Heart left ventricle (tissue), 16 donors: Measurements from ENCODE around the gene RNPS1. TPM values are rescaled to one million over a fixed set of nuclear protein-coding genes. Genes with fewer than 3 reads are reported as not detected.

Source experiments
- ATAC-seq, 4 donors: fragments of 200-7000 bp; cut with Tn5 transposase; one replicate each; pipeline ENCODE4 v1.9.1; 2020 to 2022; ENCODE audit warnings: moderate library complexity in 4 of 4, mild to moderate bottlenecking in 3 of 4, moderate number of reproducible peaks in 1 of 4
- DNase-seq, 5 donors: peaks; one replicate each; pipeline ENCODE4 v3.0.0-alpha.2; 2020
- H3K27ac ChIP-seq, 12 donors: fragments of 200-600 bp; sonication (generic) in 4 of 12; one replicate each; pipeline versions ENCODE4 v1.5.0 to v1.8.0; 2016 to 2022; ENCODE audit warnings: mild to moderate bottlenecking in 2 of 12
- H3K27me3 ChIP-seq, 9 donors: fragments of 200-600 bp; sonication (generic) in 2 of 9; one replicate each; pipeline versions ENCODE4 v1.5.1 to v1.8.0; 2016 to 2022; ENCODE audit warnings: mild to moderate bottlenecking in 3 of 9
- H3K36me3 ChIP-seq, 9 donors: fragments of 200-600 bp; sonication (generic) in 2 of 9; one replicate each; pipeline versions ENCODE4 v1.5.0 to v1.8.0; 2018 to 2022; ENCODE audit warnings: mild to moderate bottlenecking in 2 of 9
- H3K4me1 ChIP-seq, 12 donors: fragments of 200-600 bp; sonication (generic) in 4 of 12; one replicate each; pipeline versions ENCODE4 v1.5.0 to v1.8.0; 2016 to 2022; ENCODE audit warnings: mild to moderate bottlenecking in 3 of 12
- H3K4me3 ChIP-seq, 12 donors: fragments of 200-600 bp; sonication (generic) in 4 of 12; one replicate each; pipeline versions ENCODE4 v1.5.0 to v1.8.0; 2017 to 2022; ENCODE audit warnings: mild to moderate bottlenecking in 9 of 12, moderate library complexity in 4 of 12
- H3K9me3 ChIP-seq, 12 donors: fragments of 200-600 bp; sonication (generic) in 4 of 12; one replicate each; pipeline versions ENCODE4 v1.5.0 to v1.8.0; 2016 to 2022; ENCODE audit warnings: mild to moderate bottlenecking in 1 of 12
- CTCF ChIP-seq, 12 donors: fragments of 200-600 bp; sonication (generic) in 4 of 12; IDR thresholded peaks; one replicate each; pipeline versions ENCODE4 v1.5.0 to v1.8.0; 2018 to 2022; ENCODE audit warnings: antibody characterized with exemption in 12 of 12, mild to moderate bottlenecking in 5 of 12
- POLR2A ChIP-seq, 2 donors: fragments of 450-650 bp; IDR thresholded peaks; one replicate each; pipeline ENCODE4 v1.6.1; 2017; ENCODE audit warnings: antibody characterized with exemption in 2 of 2, mild to moderate bottlenecking in 2 of 2, moderate library complexity in 2 of 2
- WGBS, 4 donors: extraction: QIAGEN DNeasy Blood & Tissue Kit in 2 of 4; methylation state at CpG; one replicate each; pipeline versions ENCODE4 v1.1.5 to v1.1.7; 2013 to 2018; 5-methylcytosine and 5-hydroxymethylcytosine counted together
- intact Hi-C, 10 donors: fragments of 100-400 bp; cut with DNase I; formaldehyde crosslinking; loops; one replicate each; pipeline versions ENCODE4 v1.11.1 to v1.14.2; 2022
- polyA plus RNA-seq, 2 donors: library from polyadenylated mRNA; stranded (reverse); fragments of 200-250 nt; gene quantifications; one replicate each; pipeline ENCODE4 v1.2.3, GENCODE V29; 2013
- total RNA-seq, 9 donors: library from RNA; depleted of rRNA in 2 of 9; stranded (reverse); fragments of >200 nt in 2 of 9; fragmentation: NEBNext Ultra II Directional in 3 of 9; extraction: Animal tissue kit (Norgen Biotek cat#: 25700) in 3 of 9; gene quantifications; one replicate each; pipeline versions ENCODE4 v1.1.0 to v1.2.4, GENCODE V29; 2016 to 2023
- donor health status: ischemic (EF 13 %, LVEDD 7.1; RV severe dilation, severe dysfunction).
- donor health status: healthy with polysubstance abuse.
- donor health status: DM: no; HTN: yes; CAD: no.
- donor health status: DM: no; HTN: no; CAD: no.
- donor health status: ischemic (EF 25% LVEDD 6.9; RV normal size, moderate dysfunction).
- donor health status: ischemic (EF 25% LVEDD 5.7; RV mildly dilated, moderate dysfunction).
- donor health status: healthy.
- donor health status: DM: yes; HTN: yes; CAD: no.
- donor health status: ischemic (EF 35%, LVEDD 5.7; RV mildly dilated, moderate dysfunction).
- donor health status: nonischemic (EF 11% LVEDD 7.7; RV severe dilation, severe dysfunction).
- donor health status: DM: yes; HTN: yes; CAD: no.
- donor health status: PGD.
- donor health status: ischemic (EF 29% LVEDD 5.4; RV normal size, mild dysfunction).
- donor health status: nonischemic (EF 23%, LVEDD 6.1; RV moderate dilation, normal function).

Gene RNPS1
- total and polyA plus RNA-seq, 11 donors: 73.9 to 193 (median 120) TPM

GRCh38 chr16:2238838-2239675 lies 28.9 kb downstream of the RNPS1 start:
- DNase-seq: no peak
- peaks cover 3 to 64% (median 50%) of the 10 kb centered on the region in 9 donors for H3K36me3 ChIP-seq
- peaks cover 0 to 24% (median 6%) of the 10 kb centered on the region in 9 donors for H3K27me3 ChIP-seq
- no peak overlapping the region for H3K27ac ChIP-seq
- ATAC-seq: peak in 2 of 4 donors; percentile 1 to 5
- WGBS, 4 donors: 67 to 80% (median 76%) methylated on average over 11 to 15 of the region's 15 CpGs
- no peak overlapping the region for H3K4me3 ChIP-seq
- H3K4me1 ChIP-seq: peaks cover 0 to 31% (median 23%) of the 10 kb centered on the region in 12 donors
- no peaks in the 10 kb centered on the region for H3K9me3 ChIP-seq
- intact Hi-C loops: no loop called here
- TF ChIP-seq CTCF (IDR thresholded peaks at IDR 0.05) (no peak), POLR2A (IDR thresholded peaks at IDR 0.05) (no peak)

GRCh38 chr16:2238150-2238837 lies 29.6 kb downstream of the RNPS1 start:
- peaks cover 0 to 24% (median 6%) of the 10 kb centered on the region in 9 donors for H3K27me3 ChIP-seq
- ATAC-seq: peak in 3 of 4 donors; percentile 19 to 40 (median 22)

GRCh38 chr16:2237493-2238149 lies 30.3 kb downstream of the RNPS1 start:
- whole genome bisulfite sequencing, 4 donors: 6 to 25% (median 11%) methylated on average over 27 to 65 of the region's 65 CpGs
- H3K27me3 ChIP-seq: peaks cover 0 to 24% (median 6%) of the 10 kb centered on the region in 9 donors
- peak overlapping the region in 7 of 12 donors; percentile 1 to 48 (median 38) for H3K4me3 ChIP-seq
- H3K4me1 ChIP-seq: peaks cover 0 to 31% (median 23%) of the 10 kb centered on the region in 12 donors
- no peaks in the 10 kb centered on the region for H3K9me3 ChIP-seq
- TF ChIP-seq POLR2A (IDR thresholded peaks at IDR 0.05) (no peak), CTCF (IDR thresholded peaks at IDR 0.05) (no peak)
- peak in 3 of 4 donors; percentile 15 to 32 (median 17) for ATAC-seq
- no peak overlapping the region for H3K27ac ChIP-seq
- peaks cover 3 to 62% (median 51%) of the 10 kb centered on the region in 9 donors for H3K36me3 ChIP-seq
- no peak for DNase-seq
- intact Hi-C loops: no loop called here

More at GRCh38 chr16:2238150-2238837, 29.6 kb downstream of the RNPS1 start:
- no peak overlapping the region for H3K4me3 ChIP-seq
- intact Hi-C loops: no loop called here
- H3K36me3 ChIP-seq: peaks cover 3 to 63% (median 51%) of the 10 kb centered on the region in 9 donors
- H3K4me1 ChIP-seq: peaks cover 0 to 31% (median 23%) of the 10 kb centered on the region in 12 donors
- DNase-seq: no peak
- TF ChIP-seq CTCF (IDR thresholded peaks at IDR 0.05) (no peak), POLR2A (IDR thresholded peaks at IDR 0.05) (no peak)
- WGBS, 4 donors: 48 to 56% (median 53%) methylated on average over 2 to 18 of the region's 18 CpGs
- no peaks in the 10 kb centered on the region for H3K9me3 ChIP-seq
- H3K27ac ChIP-seq: no peak overlapping the region
